H1 (cell line): ENCODE measurements around the gene CD300C. TPM values are rescaled to one million over a fixed set of nuclear protein-coding genes. Genes with fewer than 3 reads are reported as not detected.

Source experiments
- CTCF ChIA-PET: fragments of 300-600 bp; sonication (Branson Sonifier 250); formaldehyde crosslinking; loops from one replicate; lab custom pipeline; 2021; ENCODE audit not compliant: partially characterized antibody; lab: Charles Lee
- POLR2A ChIA-PET: fragments of 300-600 bp; sonication (Branson Sonifier 250); formaldehyde crosslinking; loops from one replicate; lab custom pipeline; 2021; ENCODE audit warnings: inconsistent platforms; ENCODE audit not compliant: partially characterized antibody; lab: Charles Lee
- DNase-seq, 2 experiments: peaks; one replicate each; pipeline versions ENCODE4 v3.0.0 to v3.0.0-alpha.2; 2010 to 2022; ENCODE audit warnings: low spot score in 2 of 2, low read depth in 1 of 2, mixed read lengths in 1 of 2
- FAIRE-seq: peaks from 2 replicates; lab custom pipeline; 2011; peaks lifted over from hg19 to GRCh38; lab: Jason Lieb, UNC
- H2AFZ ChIP-seq: 2 replicates; pipeline ENCODE4 v1.8.1; 2012; ENCODE audit warnings: low read length, inconsistent platforms
- H2AK5ac ChIP-seq: 2 replicates; pipeline ENCODE4 v1.6.1; 2013; ENCODE audit warnings: low read depth, low read length
- H2BK120ac ChIP-seq: replicated peaks from 2 replicates; pipeline ENCODE3; 2013; ENCODE audit warnings: low read depth, low read length, inconsistent platforms
- H2BK12ac ChIP-seq: 2 replicates; pipeline ENCODE4 v1.6.1; 2013; ENCODE audit warnings: low read depth, low read length
- H2BK15ac ChIP-seq: 2 replicates; pipeline ENCODE4 v1.6.1; 2013; ENCODE audit warnings: low read length
- H2BK20ac ChIP-seq: 2 replicates; pipeline ENCODE4 v1.6.1; 2013; ENCODE audit warnings: low read length
- H2BK5ac ChIP-seq: 2 replicates; pipeline ENCODE4 v1.6.1; 2013; ENCODE audit warnings: low read depth, low read length
- H3K14ac ChIP-seq: 2 replicates; pipeline ENCODE4 v1.6.1; 2013; ENCODE audit warnings: inconsistent platforms; ENCODE audit not compliant: insufficient read length
- H3K18ac ChIP-seq: 2 replicates; pipeline ENCODE4 v1.6.1; 2013; ENCODE audit warnings: low read length; ENCODE audit errors: extremely low read depth
- H3K23ac ChIP-seq: 2 replicates; pipeline ENCODE4 v1.6.1; 2013; ENCODE audit warnings: inconsistent platforms; ENCODE audit not compliant: insufficient read length
- H3K23me2 ChIP-seq: 2 replicates; pipeline ENCODE4 v1.6.1; 2013; ENCODE audit warnings: low read depth, low read length
- H3K27ac ChIP-seq: 2 replicates; pipeline ENCODE4 v1.6.1; 2011; ENCODE audit warnings: low read depth, low read length, inconsistent platforms
- H3K27me3 ChIP-seq, 4 experiments: replicated peaks in 1 of 4; 1 replicate in 1 of 4; 2 replicates in 3 of 4; pipeline versions ENCODE4 v1.6.1 to v1.8.1; 2011 to 2013; ENCODE audit warnings: low read length in 3 of 4, mild to moderate bottlenecking in 3 of 4, inconsistent platforms in 2 of 4, mixed read lengths in 2 of 4, moderate library complexity in 1 of 4; ENCODE audit not compliant: control insufficient read depth in 3 of 4, insufficient read depth in 3 of 4; ENCODE audit errors: extremely low read depth in 1 of 4
- H3K36me3 ChIP-seq, 4 experiments: 2 replicates each; pipeline versions ENCODE4 v1.6.1 to v1.8.1; 2011 to 2013; ENCODE audit warnings: mild to moderate bottlenecking in 4 of 4, low read length in 3 of 4, moderate library complexity in 2 of 4, control low read depth in 1 of 4, inconsistent platforms in 1 of 4; ENCODE audit not compliant: insufficient read depth in 4 of 4, control insufficient read depth in 2 of 4
- H3K4ac ChIP-seq: replicated peaks from 2 replicates; pipeline ENCODE3; 2013; ENCODE audit warnings: low read length, low read depth, mixed read lengths, inconsistent platforms; ENCODE audit not compliant: insufficient read length
- H3K4me1 ChIP-seq, 4 experiments: replicated peaks in 1 of 4; 1 replicate in 1 of 4; 2 replicates in 3 of 4; pipeline versions ENCODE4 v1.6.1 to v1.8.1; 2011 to 2013; ENCODE audit warnings: low read length in 3 of 4, inconsistent platforms in 2 of 4, mixed read lengths in 1 of 4; ENCODE audit not compliant: insufficient read depth in 4 of 4, control insufficient read depth in 3 of 4
- H3K4me2 ChIP-seq, 2 experiments: 2 replicates each; pipeline versions ENCODE4 v1.6.1 to v1.8.1; 2011 to 2013; ENCODE audit warnings: low read depth in 2 of 2, low read length in 2 of 2, control low read depth in 1 of 2, inconsistent platforms in 1 of 2, mild to moderate bottlenecking in 1 of 2; ENCODE audit not compliant: insufficient read depth in 1 of 2
- H3K4me3 ChIP-seq, 4 experiments: fragments of 200-600, 300-600 bp in 1 of 4; sonication (generic), shearing (Covaris generic), sonication (Bioruptor Twin) in 1 of 4; 2 replicates each; pipeline versions ENCODE4 v1.5.1 to v1.8.1; 2011 to 2016; ENCODE audit warnings: low read length in 4 of 4, low read depth in 3 of 4, control low read depth in 2 of 4, inconsistent platforms in 2 of 4, mild to moderate bottlenecking in 2 of 4, mixed read lengths in 1 of 4, moderate library complexity in 1 of 4; ENCODE audit not compliant: insufficient read depth in 2 of 4; ENCODE audit errors: extremely low read depth in 1 of 4
- H3K56ac ChIP-seq: replicated peaks from 2 replicates; pipeline ENCODE3; 2013; ENCODE audit warnings: low read depth, mild to moderate bottlenecking, mixed read lengths, low read length, inconsistent platforms; ENCODE audit not compliant: insufficient read length
- H3K79me1 ChIP-seq: 2 replicates; pipeline ENCODE4 v1.6.1; 2013; ENCODE audit warnings: low read depth, low read length, control low read depth
- H3K79me2 ChIP-seq, 2 experiments: 2 replicates each; pipeline versions ENCODE4 v1.6.1 to v1.8.1; 2012 to 2013; ENCODE audit warnings: low read length in 2 of 2, mild to moderate bottlenecking in 2 of 2, inconsistent platforms in 1 of 2; ENCODE audit not compliant: insufficient read depth in 2 of 2, control insufficient read depth in 1 of 2
- H3K9ac ChIP-seq, 4 experiments: replicated peaks in 1 of 4; 1 replicate in 1 of 4; 2 replicates in 3 of 4; pipeline versions ENCODE4 v1.6.1 to v1.8.1; 2011 to 2013; ENCODE audit warnings: low read depth in 3 of 4, low read length in 3 of 4, control low read depth in 2 of 4, mild to moderate bottlenecking in 2 of 4, moderate library complexity in 2 of 4, inconsistent platforms in 1 of 4; ENCODE audit errors: extremely low read depth in 1 of 4
- H3K9me3 ChIP-seq, 2 experiments: 2 replicates each; pipeline versions ENCODE4 v1.6.1 to v1.8.1; 2012 to 2013; ENCODE audit warnings: mild to moderate bottlenecking in 2 of 2, moderate library complexity in 2 of 2, control low read depth in 1 of 2, inconsistent platforms in 1 of 2, low read depth in 1 of 2, low read length in 1 of 2, mixed read lengths in 1 of 2; ENCODE audit not compliant: insufficient read depth in 2 of 2
- H4K20me1 ChIP-seq, 2 experiments: replicated peaks in 1 of 2; 2 replicates each; pipeline versions ENCODE3 to v1.8.1; 2011 to 2013; ENCODE audit warnings: inconsistent platforms in 2 of 2, low read length in 2 of 2, mild to moderate bottlenecking in 1 of 2; ENCODE audit not compliant: insufficient read depth in 2 of 2, control insufficient read depth in 1 of 2
- H4K5ac ChIP-seq: 2 replicates; pipeline ENCODE4 v1.6.1; 2013; ENCODE audit warnings: low read length, low read depth, mixed read lengths, inconsistent platforms; ENCODE audit not compliant: insufficient read length
- H4K8ac ChIP-seq: 2 replicates; pipeline ENCODE4 v1.8.0; 2013; ENCODE audit warnings: mild to moderate bottlenecking, moderate library complexity, low read length, inconsistent platforms; ENCODE audit not compliant: insufficient read depth; ENCODE audit errors: extremely low read depth
- H4K91ac ChIP-seq: replicated peaks from 2 replicates; pipeline ENCODE3; 2013; ENCODE audit warnings: low read length, mixed read lengths, inconsistent platforms; ENCODE audit not compliant: insufficient read length
- BACH1 ChIP-seq: IDR thresholded peaks from 2 replicates; pipeline ENCODE4 v1.6.1; 2012; ENCODE audit warnings: low read length, improper control_type of control experiment
- CHD2 ChIP-seq: IDR thresholded peaks from 2 replicates; pipeline ENCODE4 v1.6.1; 2012; ENCODE audit warnings: low read length, improper control_type of control experiment
- EGR1 ChIP-seq: IDR thresholded peaks from 2 replicates; pipeline ENCODE4 v1.6.1; 2011; ENCODE audit warnings: low read depth, low read length, borderline replicate concordance
- FOSL1 ChIP-seq: IDR thresholded peaks from 2 replicates; pipeline ENCODE4 v1.6.1; 2011; ENCODE audit warnings: mild to moderate bottlenecking, low read depth, low read length, moderate library complexity; ENCODE audit not compliant: insufficient read depth
- KDM1A ChIP-seq: fragments of 200-600, 300-600 bp; sonication (generic); IDR thresholded peaks from 2 replicates; pipeline ENCODE4 v1.7.1; 2016; ENCODE audit warnings: mild to moderate bottlenecking, low read length, borderline replicate concordance
- RNF2 ChIP-seq: fragments of 200-900, 300-1000 bp; sonication (generic); IDR thresholded peaks from 2 replicates; pipeline ENCODE4 v1.7.1; 2016; ENCODE audit warnings: borderline replicate concordance, low read depth, mild to moderate bottlenecking, antibody characterized with exemption, low read length; ENCODE audit not compliant: poor library complexity, severe bottlenecking; ENCODE audit errors: missing control alignments
- SIRT6 ChIP-seq: IDR thresholded peaks from one replicate; pipeline ENCODE4 v1.7.1; 2012; ENCODE audit warnings: low read length, inconsistent platforms
- SP2 ChIP-seq: IDR thresholded peaks from 2 replicates; pipeline ENCODE4 v1.6.1; 2012; ENCODE audit warnings: mild to moderate bottlenecking, low read length, inconsistent platforms
- SP4 ChIP-seq: IDR thresholded peaks from 2 replicates; pipeline ENCODE4 v1.6.1; 2012; ENCODE audit warnings: low read length, inconsistent platforms
- SRF ChIP-seq: IDR thresholded peaks from 2 replicates; pipeline ENCODE4 v1.6.1; 2011; ENCODE audit warnings: mild to moderate bottlenecking, low read depth, low read length, moderate library complexity
- TAF7 ChIP-seq: optimal IDR thresholded peaks from 2 replicates; pipeline ENCODE3; 2011; ENCODE audit warnings: low read depth, mild to moderate bottlenecking, inconsistent platforms, low read length, moderate library complexity, borderline replicate concordance
- whole genome bisulfite sequencing, 2 experiments: shearing (Covaris generic) in 1 of 2; methylation state at CpG; one replicate each; pipeline versions ENCODE4 v1.1.6 to v1.1.7; 2013 to 2015; ENCODE audit warnings: low lambda C conversion rate in 2 of 2, mixed read lengths in 2 of 2, inconsistent platforms in 1 of 2, low coverage in 1 of 2, missing lambda C conversion rate in 1 of 2; ENCODE audit not compliant: insufficient replicate concordance in 2 of 2, insufficient coverage in 1 of 2, insufficient read length in 1 of 2; ENCODE audit errors: extremely low coverage in 1 of 2, missing lambda C conversion rate in 1 of 2; 5-methylcytosine and 5-hydroxymethylcytosine counted together
- polyA plus RNA-seq, 7 experiments: library from polyadenylated mRNA; depleted of rRNA in 3 of 7; stranded (reverse) in 5 of 7; unstranded in 2 of 7; fragments of >200 nt in 5 of 7; fragments of 200-250 nt in 2 of 7; gene quantifications; 1 replicate in 5 of 7; 2 replicates in 1 of 7; 4 replicates in 1 of 7; pipeline versions ENCODE4 v1.2.1 to v1.2.3, GENCODE V29; 2011 to 2013; ENCODE audit warnings: missing spikeins in 2 of 7, mixed read lengths in 2 of 7
- total RNA-seq: library from RNA; stranded (reverse); fragmentation: NEBNext Ultra II Directional; extraction: Animal tissue kit (Norgen Biotek cat#: 25700); gene quantifications from 2 replicates; pipeline ENCODE4 v1.2.1, GENCODE V29; 2021
- TF ChIP-seq, protein P1 (sequence below): IDR thresholded peaks from 2 replicates; pipeline ENCODE4 v1.6.1; 2012; ENCODE audit warnings: inconsistent platforms

CD300C gene
- total and polyA plus RNA-seq, 2 of the 8 experiments (the other 6 are each of a cell fraction or from before 2014, with no cell fraction given), result not detected

DNA sequence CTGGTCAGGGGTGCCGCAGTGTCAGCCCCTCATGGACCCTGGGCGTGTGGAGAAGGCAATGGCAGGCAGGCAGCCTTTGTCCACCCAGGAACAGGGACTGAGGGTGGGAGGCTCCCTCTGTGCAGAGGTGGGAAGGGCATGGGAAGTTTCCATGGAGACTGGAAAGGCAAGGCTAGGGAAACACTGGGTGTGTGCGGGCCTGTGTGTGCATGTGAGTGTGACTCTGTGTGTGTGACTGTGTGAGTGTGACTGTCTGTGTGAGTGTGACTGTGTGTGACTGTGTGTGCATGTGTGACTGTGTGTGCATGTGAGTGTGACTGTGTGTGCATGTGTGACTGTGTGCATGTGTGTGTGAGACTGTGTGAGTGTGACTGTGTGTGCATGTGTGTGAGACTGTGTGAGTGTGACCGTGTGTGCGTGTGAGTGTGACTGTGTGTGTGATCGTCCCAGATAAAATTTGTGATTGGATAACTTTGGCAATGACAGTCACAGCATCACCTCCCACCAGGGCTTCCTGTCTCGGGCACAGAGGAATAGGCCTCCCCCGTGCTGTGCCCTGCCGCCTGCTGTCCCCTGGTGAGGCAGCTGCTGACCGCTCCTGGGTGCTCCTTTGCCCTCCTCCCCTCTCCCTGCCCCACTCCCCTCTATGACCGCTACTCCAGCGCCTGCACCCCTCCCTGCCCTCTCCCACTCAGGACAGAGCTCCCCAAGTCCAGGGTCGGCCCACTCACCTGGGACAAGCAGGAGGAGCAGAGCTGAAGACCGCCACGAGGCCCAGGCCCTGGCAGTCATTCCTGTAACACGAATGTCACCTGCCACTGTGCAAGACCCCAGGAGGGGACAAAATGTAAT, 698 bp downstream of the CD300C start:
- H3K56ac ChIP-seq, result no peak overlapping the region
- 0 out of 2 replicates have a peak, but pooled peaks cover 2% of the 10 kb centered on the region for H3K23me2 ChIP-seq
- no peak for FAIRE-seq
- no peak overlapping the region for H3K27ac ChIP-seq
- H2AFZ ChIP-seq, result no peak overlapping the region
- H4K5ac ChIP-seq, result no peak overlapping the region
- peak overlapping the region; percentile 79; the same call in 1 of the 2 replicates for H2AK5ac ChIP-seq
- no peak overlapping the region for H3K4me2 ChIP-seq
- no peaks in the 10 kb centered on the region for H3K4me1 ChIP-seq
- H4K20me1 ChIP-seq, result peaks cover 0 to 2% of the 10 kb centered on the region in 2 experiments
- no peaks in the 10 kb centered on the region for H3K79me2 ChIP-seq
- H3K4ac ChIP-seq, result no peak overlapping the region
- H3K27me3 ChIP-seq, result no peaks in the 10 kb centered on the region; a peak in 1 of 7 replicates
- H3K18ac ChIP-seq, result no peak overlapping the region
- H3K23ac ChIP-seq, result no peak overlapping the region
- H3K9ac ChIP-seq, result no peak overlapping the region
- H2BK5ac ChIP-seq, result peak overlapping the region; percentile 82; the same call in 1 of the 2 replicates
- H2BK15ac ChIP-seq, result peak overlapping the region; percentile 97; the same call in 1 of the 2 replicates
- no peak for DNase-seq
- CTCF ChIA-PET, result interaction anchor here (0.8 kb wide), 1 partner anchor 58 kb away, joined by 3 read pairs; no protein-coding TSS in a partner anchor
- H3K79me1 ChIP-seq, result no peaks in the 10 kb centered on the region; the same call in 1 of the 2 replicates
- H3K9me3 ChIP-seq, result no peaks in the 10 kb centered on the region
- H2BK120ac ChIP-seq, result no peak overlapping the region
- no peaks in the 10 kb centered on the region for H3K36me3 ChIP-seq
- no peak overlapping the region for H3K14ac ChIP-seq
- H4K91ac ChIP-seq, result peak overlapping the region; percentile 89
- no peak overlapping the region for H3K4me3 ChIP-seq
- H4K8ac ChIP-seq, result no peak overlapping the region
- 88% methylated on average over 15 of the region's 16 CpGs; no CpG with 5 or more reads in 1 of the 2 experiments for WGBS, 2 experiments
- H2BK20ac ChIP-seq, result no peak overlapping the region
- peak overlapping the region; percentile 30; the same call in 1 of the 2 replicates for H2BK12ac ChIP-seq
- POLR2A ChIA-PET, result no interaction called here
- TF ChIP-seq SIRT6, result no peak
- TF ChIP-seq SRF, result no peak
- no peak for TF ChIP-seq SP2
- no peak for TF ChIP-seq SP4
- no peak for TF ChIP-seq TAF7
- TF ChIP-seq CHD2, result no peak
- TF ChIP-seq BACH1, result no peak
- TF ChIP-seq, protein P1, sequence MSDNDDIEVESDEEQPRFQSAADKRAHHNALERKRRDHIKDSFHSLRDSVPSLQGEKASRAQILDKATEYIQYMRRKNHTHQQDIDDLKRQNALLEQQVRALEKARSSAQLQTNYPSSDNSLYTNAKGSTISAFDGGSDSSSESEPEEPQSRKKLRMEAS, result no peak
- TF ChIP-seq EGR1, result no peak
- no peak for TF ChIP-seq FOSL1
- no peak for TF ChIP-seq RNF2
- no peak for TF ChIP-seq KDM1A
